ENCODE data around the gene HOXC12.

The HOXC12 gene

GRCh38 chr12:53955776-53956250 lies 1.1 kb downstream of the HOXC12 start:
- Histone ChIP-seq H3K4me3 (ENCODE audit: low read depth, low read length) (no peak overlapping the region), H3K36me3 (no peaks in the 10 kb centered on the region), H3K9me3 (no peaks in the 10 kb centered on the region), H3K4me1 (no peaks in the 10 kb centered on the region; the same call in 1 of the 2 replicates), H3K27me3 (peaks cover 100% of the 10 kb centered on the region)
- no peak for TF ChIP-seq CTCF (IDR thresholded peaks at IDR 0.05; ENCODE audit: low read depth, low read length)
- no peak for DNase-seq

GRCh38 chr12:53956251-53956887 lies 1.7 kb downstream of the HOXC12 start:
- Histone ChIP-seq H3K4me1 (no peaks in the 10 kb centered on the region; the same call in 1 of the 2 replicates), H3K4me3 (ENCODE audit: low read depth, low read length) (no peak overlapping the region), H3K9me3 (no peaks in the 10 kb centered on the region), H3K27me3 (peaks cover 100% of the 10 kb centered on the region), H3K36me3 (no peaks in the 10 kb centered on the region)
- TF ChIP-seq CTCF (IDR thresholded peaks at IDR 0.05; ENCODE audit: low read depth, low read length), result no peak
- no peak for DNase-seq

- H3K4me1 ChIP-seq, result no peaks in the 10 kb centered on the region
- H3K4me3 ChIP-seq (ENCODE audit: low read depth, low read length), result no peak overlapping the region
- no peaks in the 10 kb centered on the region for H3K9me3 ChIP-seq
- no peak for TF ChIP-seq CTCF (IDR thresholded peaks at IDR 0.05; ENCODE audit: low read depth, low read length)
- peaks cover 100% of the 10 kb centered on the region for H3K27me3 ChIP-seq
- H3K36me3 ChIP-seq, result no peaks in the 10 kb centered on the region
- no peak for DNase-seq
Measured at GRCh38 chr12:53956914-53957536, 2.3 kb downstream of the HOXC12 start.

GRCh38 chr12:53958128-53958527 lies 3.4 kb downstream of the HOXC12 start:
- no peak for TF ChIP-seq CTCF (IDR thresholded peaks at IDR 0.05; ENCODE audit: low read depth, low read length)
- DNase-seq, result no peak

GRCh38 chr12:53959314-53959713 lies 4.6 kb downstream of the HOXC12 start:
- no peak for TF ChIP-seq CTCF (IDR thresholded peaks at IDR 0.05; ENCODE audit: low read depth, low read length)
- Histone ChIP-seq H3K27me3 (peaks cover 96% of the 10 kb centered on the region), H3K4me3 (ENCODE audit: low read depth, low read length) (no peak overlapping the region), H3K9me3 (no peaks in the 10 kb centered on the region), H3K4me1 (peaks cover 1% of the 10 kb centered on the region), H3K36me3 (no peaks in the 10 kb centered on the region)
- no peak for DNase-seq

More at GRCh38 chr12:53958128-53958527, 3.4 kb downstream of the HOXC12 start:
- H3K36me3 ChIP-seq, result no peaks in the 10 kb centered on the region
- H3K4me1 ChIP-seq, result no peaks in the 10 kb centered on the region
- H3K4me3 ChIP-seq (ENCODE audit: low read depth, low read length), result no peak overlapping the region
- no peaks in the 10 kb centered on the region for H3K9me3 ChIP-seq
- H3K27me3 ChIP-seq, result peaks cover 98% of the 10 kb centered on the region
